HG03432 (cell line): ENCODE results near the gene USF3.

Experiments
- ATAC-seq: cut with Tn5 transposase; IDR thresholded peaks from one replicate; pipeline ENCODE4 v1.9.1; 2021; ENCODE audit warnings: mild to moderate bottlenecking, moderate library complexity; ENCODE audit not compliant: unreplicated experiment

USF3 gene

GRCh38 chr3:113615976-113616375, 80.5 kb downstream of the USF3 start:
- ATAC-seq: no peak

DNA sequence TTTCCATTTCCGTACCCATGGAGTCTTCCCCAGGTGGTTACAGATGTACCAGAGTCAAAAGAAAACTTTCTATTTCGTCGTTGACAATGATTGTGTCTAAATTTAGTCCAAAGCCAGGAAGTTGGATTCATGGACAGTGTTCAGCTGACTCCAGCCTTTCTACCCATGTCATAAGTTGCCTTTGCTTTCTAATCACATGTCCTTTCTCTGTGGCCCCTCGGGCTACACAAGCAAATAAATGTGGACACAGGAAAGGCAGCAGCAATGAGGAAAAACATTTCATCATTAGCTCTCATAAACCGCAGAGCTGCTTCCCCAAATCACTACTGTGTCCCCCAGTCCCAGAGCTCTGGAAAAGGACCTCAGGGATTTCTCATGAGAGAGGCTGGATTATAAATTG, 82.0 kb downstream of the USF3 start:
- ATAC-seq: no peak

DNA sequence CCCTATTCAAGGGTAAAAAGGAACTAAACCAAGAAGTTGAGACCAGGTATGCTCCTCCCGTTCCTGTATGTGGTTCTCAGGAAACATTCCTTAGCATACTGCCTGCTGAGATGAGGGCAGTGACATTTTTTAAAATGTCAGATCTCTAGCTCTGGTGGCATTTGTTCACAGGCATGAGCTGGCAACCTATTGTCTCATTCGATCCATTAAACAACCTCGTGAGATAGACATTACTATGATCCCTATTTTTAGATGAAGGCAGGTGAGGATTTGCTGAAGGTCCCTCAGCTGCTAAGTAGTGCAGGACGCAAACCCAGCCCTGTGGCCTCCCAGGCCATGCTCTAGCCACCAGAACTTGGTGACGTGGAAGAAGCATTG, 89.2 kb downstream of the USF3 start:
- no peak for ATAC-seq

DNA sequence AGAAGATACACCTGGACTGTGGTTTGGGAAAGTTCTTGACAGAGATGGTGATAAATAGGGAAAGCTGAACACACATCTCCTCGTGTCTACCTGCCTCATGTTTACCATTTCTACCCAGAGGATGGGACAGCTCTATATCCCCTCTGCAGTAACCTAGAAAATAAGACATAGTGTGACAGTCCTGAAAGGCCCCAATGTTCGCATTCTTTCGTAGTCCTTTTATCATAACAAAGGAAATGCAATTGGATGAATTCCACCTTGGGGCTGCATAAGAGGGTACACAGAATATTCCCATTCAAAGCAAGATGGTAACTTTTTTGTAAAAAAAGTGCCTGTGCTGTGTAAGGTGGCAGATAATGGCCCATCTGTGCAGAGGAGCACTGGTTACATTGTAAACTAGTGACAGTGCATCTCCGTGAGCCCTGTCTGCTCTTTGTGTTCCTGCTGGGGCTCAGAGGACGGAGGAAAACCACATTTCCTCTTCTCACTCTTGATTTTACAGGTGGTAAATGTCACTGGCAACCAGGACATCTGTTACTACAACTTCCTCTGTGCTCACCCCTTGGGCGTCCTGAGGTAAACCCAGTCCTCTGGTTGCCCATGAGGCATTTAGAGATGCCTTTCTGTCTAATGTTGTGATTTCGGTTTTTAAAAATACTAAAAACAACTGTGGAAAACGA, 89.8 kb downstream of the USF3 start:
- peak; percentile 99 for ATAC-seq

GRCh38 chr3:113602836-113603235, 93.6 kb downstream of the USF3 start:
- ATAC-seq: no peak

- no peak for ATAC-seq
These were observed 94.2 kb downstream of the USF3 start for GRCh38 chr3:113602256-113602655.

DNA sequence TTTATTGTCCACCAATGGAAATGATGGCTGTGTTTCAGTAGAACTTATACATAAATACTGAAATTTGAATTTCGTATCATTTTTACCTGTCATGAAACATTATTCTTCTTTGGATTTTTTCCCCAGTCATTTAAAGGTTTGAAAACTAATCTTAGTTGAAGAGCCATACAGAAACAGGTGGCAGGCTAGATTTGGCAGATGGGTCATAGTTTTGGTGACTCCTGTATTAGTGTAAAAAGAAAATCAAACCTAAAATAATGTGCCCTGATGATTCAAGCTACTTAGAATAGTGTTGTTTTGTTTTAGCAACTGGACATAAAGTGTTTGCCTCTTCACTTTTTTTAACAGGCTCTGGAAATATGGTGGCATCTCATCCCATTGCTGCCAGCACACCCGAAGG, 95.2 kb downstream of the USF3 start:
- no peak for ATAC-seq

DNA sequence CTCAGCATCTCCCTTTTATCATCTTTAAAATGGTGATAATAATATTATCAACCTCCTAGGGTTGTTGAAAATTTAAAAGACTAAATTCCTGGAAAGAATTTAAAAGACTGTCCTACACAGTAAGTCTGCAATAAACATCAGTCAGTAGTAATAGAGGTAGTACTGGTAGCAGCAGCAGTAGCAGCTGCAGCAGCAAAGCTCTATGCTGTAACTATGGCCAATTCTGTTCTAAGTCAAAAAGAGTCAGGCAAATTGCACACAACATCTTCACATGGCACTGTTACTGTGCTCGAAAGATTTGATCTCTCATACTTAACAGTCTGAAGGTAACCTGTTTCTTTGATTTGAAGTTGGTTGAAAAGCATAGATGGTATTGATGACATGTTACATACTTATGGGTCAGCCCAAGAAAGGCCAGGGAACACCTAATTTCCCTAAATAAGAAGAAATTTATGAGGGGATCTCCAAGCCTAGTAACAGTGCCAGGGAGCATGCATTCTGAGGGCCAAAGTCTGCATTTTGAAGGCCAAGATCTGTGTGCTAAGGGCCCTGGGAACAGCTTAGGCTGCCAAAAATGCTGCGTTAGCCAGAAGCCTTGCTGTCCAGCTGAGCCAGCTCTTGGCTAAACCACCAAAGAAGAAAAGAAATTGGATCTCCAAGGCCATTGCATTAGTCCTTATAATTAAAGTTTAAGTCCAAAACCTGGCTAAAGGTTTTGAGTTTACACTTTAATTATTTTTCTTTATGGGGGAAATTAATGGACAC, 95.8 kb downstream of the USF3 start:
- no peak for ATAC-seq
